ENCODE data around the gene LAMA5.

GRCh38 chr20:62325172-62325905 is 41.8 kb downstream of the LAMA5 start:
- no peak for TF ChIP-seq CTCF (IDR thresholded peaks at IDR 0.05)
- TF ChIP-seq POLR2AphosphoS5 (IDR thresholded peaks at IDR 0.05): no peak
- no peak for TF ChIP-seq POLR2A (IDR thresholded peaks at IDR 0.05)

Data from breast epithelium (tissue), 3 donors.